ENCODE data around the gene R3HDM2. TPM values are rescaled to one million over a fixed set of nuclear protein-coding genes. Genes with fewer than 3 reads are reported as not detected.

R3HDM2 gene
- total RNA-seq, 4 donors from 2014 or later, result 31.0 to 51.9 (median 41.6) TPM

DNA sequence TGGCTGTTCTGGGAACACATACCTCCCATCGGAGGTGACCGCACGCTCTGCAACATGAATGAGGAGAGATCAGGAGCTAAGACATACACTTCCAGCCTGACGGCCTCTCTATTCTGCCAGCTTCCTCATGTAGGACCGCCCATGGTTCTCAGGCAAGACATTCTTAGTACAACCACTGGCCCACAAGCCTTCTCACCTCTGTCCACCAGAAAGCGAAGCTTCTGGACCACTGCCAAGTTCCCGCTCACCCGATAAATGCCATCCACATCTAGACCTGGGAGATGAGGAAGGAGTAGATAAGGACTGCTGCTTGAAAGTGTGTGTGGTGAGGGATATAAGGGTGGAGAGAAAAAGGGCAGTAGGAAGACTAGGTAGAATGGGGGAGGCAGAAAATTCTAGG lies 43.6 kb upstream of the R3HDM2 start:
- H3K9me3 ChIP-seq, result no peaks in the 10 kb centered on the region
- H3K36me3 ChIP-seq, result peaks cover 0 to 14% (median 0%) of the 10 kb centered on the region in 3 donors
- peaks cover 0 to 17% (median 14%) of the 10 kb centered on the region in 4 donors for H3K4me1 ChIP-seq
- WGBS, 2 donors, result 73 to 83% methylated on average over 8 of the region's 8 CpGs
- TF ChIP-seq EP300 (IDR thresholded peaks at IDR 0.05) (no peak), POLR2A (IDR thresholded peaks at IDR 0.05) (no peak)
- TF ChIP-seq, protein P1, sequence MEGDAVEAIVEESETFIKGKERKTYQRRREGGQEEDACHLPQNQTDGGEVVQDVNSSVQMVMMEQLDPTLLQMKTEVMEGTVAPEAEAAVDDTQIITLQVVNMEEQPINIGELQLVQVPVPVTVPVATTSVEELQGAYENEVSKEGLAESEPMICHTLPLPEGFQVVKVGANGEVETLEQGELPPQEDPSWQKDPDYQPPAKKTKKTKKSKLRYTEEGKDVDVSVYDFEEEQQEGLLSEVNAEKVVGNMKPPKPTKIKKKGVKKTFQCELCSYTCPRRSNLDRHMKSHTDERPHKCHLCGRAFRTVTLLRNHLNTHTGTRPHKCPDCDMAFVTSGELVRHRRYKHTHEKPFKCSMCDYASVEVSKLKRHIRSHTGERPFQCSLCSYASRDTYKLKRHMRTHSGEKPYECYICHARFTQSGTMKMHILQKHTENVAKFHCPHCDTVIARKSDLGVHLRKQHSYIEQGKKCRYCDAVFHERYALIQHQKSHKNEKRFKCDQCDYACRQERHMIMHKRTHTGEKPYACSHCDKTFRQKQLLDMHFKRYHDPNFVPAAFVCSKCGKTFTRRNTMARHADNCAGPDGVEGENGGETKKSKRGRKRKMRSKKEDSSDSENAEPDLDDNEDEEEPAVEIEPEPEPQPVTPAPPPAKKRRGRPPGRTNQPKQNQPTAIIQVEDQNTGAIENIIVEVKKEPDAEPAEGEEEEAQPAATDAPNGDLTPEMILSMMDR (IDR thresholded peaks at IDR 0.05), result no peak
- H3K27me3 ChIP-seq, result peaks cover 3 to 66% of the 10 kb centered on the region in 2 donors
- no peak overlapping the region for H3K4me3 ChIP-seq
- DNase-seq (ENCODE audit: low spot score in 2 of 2), result no peak
- no peak overlapping the region for H3K27ac ChIP-seq

- H3K9me3 ChIP-seq, result no peaks in the 10 kb centered on the region
- 87 to 90% methylated on average over 5 of the region's 5 CpGs for WGBS, 2 donors
- H3K4me1 ChIP-seq, result peaks cover 0 to 17% (median 13%) of the 10 kb centered on the region in 4 donors
- peaks cover 0 to 16% (median 0%) of the 10 kb centered on the region in 3 donors for H3K36me3 ChIP-seq
- no peak for TF ChIP-seq EP300 (IDR thresholded peaks at IDR 0.05)
- TF ChIP-seq, protein P1 (IDR thresholded peaks at IDR 0.05), result no peak
- TF ChIP-seq POLR2A (IDR thresholded peaks at IDR 0.05), result no peak
- H3K27me3 ChIP-seq, result peaks cover 3 to 66% of the 10 kb centered on the region in 2 donors
- H3K4me3 ChIP-seq, result no peak overlapping the region
- DNase-seq (ENCODE audit: low spot score in 2 of 2), result no peak
- H3K27ac ChIP-seq, result no peak overlapping the region
Measured at GRCh38 chr12:57473886-57474285, 43.0 kb upstream of the R3HDM2 start.

DNA sequence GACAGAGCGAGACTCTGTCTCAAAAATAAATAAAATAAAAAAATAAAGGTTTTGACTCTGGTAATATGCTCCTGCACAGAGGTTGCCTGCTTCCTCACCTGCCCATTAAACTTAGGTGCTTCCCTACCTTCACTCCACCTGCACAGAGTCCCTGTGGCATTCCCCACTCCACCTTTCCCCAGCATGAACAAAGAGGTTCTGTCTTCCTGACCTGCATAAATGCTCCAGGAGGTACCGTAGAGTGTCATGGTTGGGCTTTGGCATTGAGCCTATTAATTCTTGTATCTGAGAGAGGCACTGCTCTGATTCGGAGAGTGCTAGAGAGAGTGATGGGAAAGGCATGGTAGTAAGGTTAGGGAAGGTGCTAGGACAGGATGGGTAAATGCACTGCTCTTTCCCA lies 42.5 kb upstream of the R3HDM2 start:
- Histone ChIP-seq H3K4me3 (no peak overlapping the region), H3K27me3 (peaks cover 3 to 64% of the 10 kb centered on the region in 2 donors), H3K4me1 (peaks cover 0 to 17% (median 13%) of the 10 kb centered on the region in 4 donors), H3K36me3 (peaks cover 0 to 16% (median 0%) of the 10 kb centered on the region in 3 donors), H3K27ac (no peak overlapping the region), H3K9me3 (no peaks in the 10 kb centered on the region)
- 46 to 52% methylated on average over 3 of the region's 3 CpGs for WGBS, 2 donors
- no peak for TF ChIP-seq POLR2A (IDR thresholded peaks at IDR 0.05)
- TF ChIP-seq, protein P1 (IDR thresholded peaks at IDR 0.05), result no peak
- no peak for TF ChIP-seq EP300 (IDR thresholded peaks at IDR 0.05)
- DNase-seq (ENCODE audit: low spot score in 2 of 2), result no peak

GRCh38 chr12:57472391-57472790 lies 41.5 kb upstream of the R3HDM2 start:
- TF ChIP-seq, protein P1 (IDR thresholded peaks at IDR 0.05), result no peak
- TF ChIP-seq POLR2A (IDR thresholded peaks at IDR 0.05) (no peak), EP300 (IDR thresholded peaks at IDR 0.05) (no peak)
- H3K9me3 ChIP-seq, result no peaks in the 10 kb centered on the region
- H3K4me3 ChIP-seq, result no peak overlapping the region
- DNase-seq (ENCODE audit: low spot score in 2 of 2), result no peak
- H3K4me1 ChIP-seq, result peaks cover 0 to 17% (median 13%) of the 10 kb centered on the region in 4 donors
- peaks cover 0 to 22% (median 0%) of the 10 kb centered on the region in 3 donors for H3K36me3 ChIP-seq
- H3K27ac ChIP-seq, result no peak overlapping the region
- H3K27me3 ChIP-seq, result peaks cover 3 to 54% of the 10 kb centered on the region in 2 donors
- 79 to 85% methylated on average over 3 of the region's 3 CpGs for WGBS, 2 donors

GRCh38 chr12:57471661-57472060 lies 40.8 kb upstream of the R3HDM2 start:
- WGBS, 2 donors, result 86 to 94% methylated on average over 3 of the region's 3 CpGs
- no peak for DNase-seq (ENCODE audit: low spot score in 2 of 2)
- TF ChIP-seq, protein P1 (IDR thresholded peaks at IDR 0.05), result no peak
- no peak for TF ChIP-seq EP300 (IDR thresholded peaks at IDR 0.05)
- no peak for TF ChIP-seq POLR2A (IDR thresholded peaks at IDR 0.05)
- Histone ChIP-seq H3K4me3 (no peak overlapping the region), H3K9me3 (no peaks in the 10 kb centered on the region), H3K27ac (no peak overlapping the region), H3K27me3 (peaks cover 3 to 47% of the 10 kb centered on the region in 2 donors), H3K36me3 (peaks cover 0 to 27% (median 0%) of the 10 kb centered on the region in 3 donors), H3K4me1 (peaks cover 0 to 17% (median 13%) of the 10 kb centered on the region in 4 donors)
